Body of pancreas (tissue), 4 donors: Measurements from ENCODE around the gene SUN5. TPM values are rescaled to one million over a fixed set of nuclear protein-coding genes. Genes with fewer than 3 reads are reported as not detected.
"Not testable (repeated sequence)": the region's sequence is repeated elsewhere in the genome, so short reads cannot be mapped to it uniquely, and the experiment has no call there.

Experiments used
- ATAC-seq: fragments of 150-250 bp; one replicate; pipeline ENCODE4 v1.9.1; 2016
- DNase-seq, 4 donors: peaks; one replicate each; pipeline ENCODE4 v3.0.0-alpha.2; 2019
- H3K27ac ChIP-seq, 4 donors: fragments of 200-600 bp; sonication (generic); 1 replicate in 3 of 4; 2 replicates in 1 of 4; pipeline versions ENCODE4 v1.5.1 to v1.6.1; 2016 to 2019; ENCODE audit warnings: mild to moderate bottlenecking in 1 of 4, mixed read lengths in 1 of 4, moderate library complexity in 1 of 4
- H3K27me3 ChIP-seq, 2 donors: fragments of 200-600 bp; sonication (generic); one replicate each; pipeline ENCODE4 v1.6.0; 2016; ENCODE audit warnings: mild to moderate bottlenecking in 1 of 2
- H3K36me3 ChIP-seq, 2 donors: fragments of 200-600 bp; sonication (generic); replicated peaks in 1 of 2; 2 replicates each; pipeline ENCODE4 v1.5.1; 2016; ENCODE audit warnings: low read depth in 2 of 2; ENCODE audit not compliant: insufficient read depth in 1 of 2
- H3K4me1 ChIP-seq: fragments of 200-600 bp; sonication (generic); one replicate; pipeline ENCODE4 v1.6.0; 2016
- H3K4me3 ChIP-seq, 2 donors: fragments of 200-600 bp; sonication (generic); 1 replicate in 1 of 2; 2 replicates in 1 of 2; pipeline ENCODE4 v1.5.1; 2016 to 2019
- H3K9me3 ChIP-seq, 3 donors: fragments of 200-600 bp; sonication (generic); 1 replicate in 2 of 3; 2 replicates in 1 of 3; pipeline ENCODE4 v1.5.1; 2016
- POLR2A ChIP-seq, 3 donors: fragments of 450-650 bp; IDR thresholded peaks; one replicate each; pipeline ENCODE4 v1.6.1; 2016; ENCODE audit warnings: antibody characterized with exemption in 3 of 3, mild to moderate bottlenecking in 2 of 3
- WGBS, 2 donors: methylation state at CpG; one replicate each; pipeline ENCODE4 v1.1.5; 2017; 5-methylcytosine and 5-hydroxymethylcytosine counted together
- intact Hi-C: fragments of 100-400 bp; cut with DNase I; formaldehyde crosslinking; loops from one replicate; pipeline ENCODE4 v1.15.1; 2023
- total RNA-seq, 2 donors: library from RNA; depleted of rRNA; stranded (reverse); fragments of >200 nt; gene quantifications; one replicate each; pipeline ENCODE4 v1.1.0, GENCODE V29; 2016
- TF ChIP-seq, protein P1 (sequence below), 7 experiments: fragments of 450-650 bp in 4 of 7; fragments of 200-600 bp in 3 of 7; sonication (generic) in 3 of 7; IDR thresholded peaks; one replicate each; pipeline ENCODE4 v1.5.1; 2016 to 2019; ENCODE audit warnings: antibody characterized with exemption in 7 of 7

The SUN5 gene
- total RNA-seq, 2 donors from 2014 or later: not detected

DNA sequence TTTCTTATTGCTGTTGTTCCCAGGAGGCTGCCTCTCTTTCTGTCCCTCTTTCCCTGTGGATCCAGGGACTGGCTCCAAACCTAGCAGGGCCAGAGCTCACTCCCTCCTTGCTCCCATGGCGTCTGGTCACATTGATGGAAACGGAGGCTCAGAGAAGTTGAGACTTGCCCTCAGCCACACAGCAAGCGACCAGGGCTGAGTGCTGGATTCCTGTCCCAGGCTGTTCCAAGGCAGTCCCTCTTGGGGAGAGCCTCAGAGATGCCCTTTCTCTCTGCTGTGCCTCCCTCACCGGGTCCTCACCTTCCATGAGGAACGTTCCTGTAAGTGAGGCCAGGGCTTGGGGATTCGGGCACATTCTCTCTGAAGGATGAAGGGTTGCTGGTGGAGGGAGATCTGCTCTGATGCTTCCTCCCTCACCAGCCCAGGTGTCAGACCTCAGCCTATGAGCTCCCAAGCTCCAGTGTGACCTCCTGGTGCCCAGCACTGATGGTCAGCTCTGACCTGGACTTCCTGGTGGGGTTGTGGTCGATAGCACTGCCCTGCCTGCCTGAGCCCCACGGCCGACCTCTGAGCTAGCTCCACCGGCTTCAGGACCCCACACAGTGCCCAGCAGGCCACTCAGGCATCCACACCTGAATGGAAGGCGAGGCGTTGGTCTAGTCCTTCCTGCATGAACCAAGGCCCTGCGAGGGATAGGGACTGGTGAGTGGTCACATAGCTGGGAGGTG lies 26.8 kb downstream of the SUN5 start:
- H3K27me3 ChIP-seq: no peaks in the 10 kb centered on the region
- DNase-seq (no peak), ATAC-seq (no peak)
- H3K4me3 ChIP-seq: no peak overlapping the region
- no peaks in the 10 kb centered on the region for H3K36me3 ChIP-seq
- H3K9me3 ChIP-seq: no peaks in the 10 kb centered on the region
- intact Hi-C loops: no loop called here
- no peak for TF ChIP-seq POLR2A (IDR thresholded peaks at IDR 0.05)
- TF ChIP-seq, protein P1, sequence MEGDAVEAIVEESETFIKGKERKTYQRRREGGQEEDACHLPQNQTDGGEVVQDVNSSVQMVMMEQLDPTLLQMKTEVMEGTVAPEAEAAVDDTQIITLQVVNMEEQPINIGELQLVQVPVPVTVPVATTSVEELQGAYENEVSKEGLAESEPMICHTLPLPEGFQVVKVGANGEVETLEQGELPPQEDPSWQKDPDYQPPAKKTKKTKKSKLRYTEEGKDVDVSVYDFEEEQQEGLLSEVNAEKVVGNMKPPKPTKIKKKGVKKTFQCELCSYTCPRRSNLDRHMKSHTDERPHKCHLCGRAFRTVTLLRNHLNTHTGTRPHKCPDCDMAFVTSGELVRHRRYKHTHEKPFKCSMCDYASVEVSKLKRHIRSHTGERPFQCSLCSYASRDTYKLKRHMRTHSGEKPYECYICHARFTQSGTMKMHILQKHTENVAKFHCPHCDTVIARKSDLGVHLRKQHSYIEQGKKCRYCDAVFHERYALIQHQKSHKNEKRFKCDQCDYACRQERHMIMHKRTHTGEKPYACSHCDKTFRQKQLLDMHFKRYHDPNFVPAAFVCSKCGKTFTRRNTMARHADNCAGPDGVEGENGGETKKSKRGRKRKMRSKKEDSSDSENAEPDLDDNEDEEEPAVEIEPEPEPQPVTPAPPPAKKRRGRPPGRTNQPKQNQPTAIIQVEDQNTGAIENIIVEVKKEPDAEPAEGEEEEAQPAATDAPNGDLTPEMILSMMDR (IDR thresholded peaks at IDR 0.05): no peak
- WGBS, 2 donors: 52 to 68% methylated on average over 6 to 13 of the region's 13 CpGs
- no peaks in the 10 kb centered on the region for H3K4me1 ChIP-seq
- H3K27ac ChIP-seq: no peak overlapping the region

DNA sequence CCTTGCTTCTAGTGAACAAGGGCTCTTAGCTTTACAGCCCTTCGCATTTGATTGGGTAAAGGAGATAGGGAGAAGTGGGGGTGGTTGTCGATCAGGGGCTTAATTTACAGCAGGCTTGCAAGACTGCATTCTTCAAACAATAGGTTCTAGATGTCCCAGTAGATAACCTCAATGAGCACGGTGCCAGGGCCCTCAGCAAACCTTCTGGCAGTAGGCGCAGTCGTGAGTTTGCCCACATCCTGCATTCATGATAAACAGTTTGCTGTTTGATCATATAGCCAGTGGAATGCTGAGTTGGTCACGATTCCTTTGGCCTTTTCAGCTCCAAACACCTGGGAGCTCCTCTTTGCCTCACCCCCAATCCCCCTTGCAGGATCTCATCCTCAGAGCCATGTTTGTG lies 27.5 kb downstream of the SUN5 start:
- no peaks in the 10 kb centered on the region for H3K27me3 ChIP-seq
- DNase-seq: no peak
- intact Hi-C loops: no loop called here
- no peak overlapping the region for H3K4me3 ChIP-seq
- no peak for ATAC-seq
- H3K27ac ChIP-seq: no peak overlapping the region
- H3K9me3 ChIP-seq: no peaks in the 10 kb centered on the region
- no peaks in the 10 kb centered on the region for H3K36me3 ChIP-seq
- TF ChIP-seq POLR2A (IDR thresholded peaks at IDR 0.05): no peak
- TF ChIP-seq, protein P1 (IDR thresholded peaks at IDR 0.05): no peak
- WGBS, 2 donors: 69 to 87% methylated on average over 6 of the region's 6 CpGs
- no peaks in the 10 kb centered on the region for H3K4me1 ChIP-seq

DNA sequence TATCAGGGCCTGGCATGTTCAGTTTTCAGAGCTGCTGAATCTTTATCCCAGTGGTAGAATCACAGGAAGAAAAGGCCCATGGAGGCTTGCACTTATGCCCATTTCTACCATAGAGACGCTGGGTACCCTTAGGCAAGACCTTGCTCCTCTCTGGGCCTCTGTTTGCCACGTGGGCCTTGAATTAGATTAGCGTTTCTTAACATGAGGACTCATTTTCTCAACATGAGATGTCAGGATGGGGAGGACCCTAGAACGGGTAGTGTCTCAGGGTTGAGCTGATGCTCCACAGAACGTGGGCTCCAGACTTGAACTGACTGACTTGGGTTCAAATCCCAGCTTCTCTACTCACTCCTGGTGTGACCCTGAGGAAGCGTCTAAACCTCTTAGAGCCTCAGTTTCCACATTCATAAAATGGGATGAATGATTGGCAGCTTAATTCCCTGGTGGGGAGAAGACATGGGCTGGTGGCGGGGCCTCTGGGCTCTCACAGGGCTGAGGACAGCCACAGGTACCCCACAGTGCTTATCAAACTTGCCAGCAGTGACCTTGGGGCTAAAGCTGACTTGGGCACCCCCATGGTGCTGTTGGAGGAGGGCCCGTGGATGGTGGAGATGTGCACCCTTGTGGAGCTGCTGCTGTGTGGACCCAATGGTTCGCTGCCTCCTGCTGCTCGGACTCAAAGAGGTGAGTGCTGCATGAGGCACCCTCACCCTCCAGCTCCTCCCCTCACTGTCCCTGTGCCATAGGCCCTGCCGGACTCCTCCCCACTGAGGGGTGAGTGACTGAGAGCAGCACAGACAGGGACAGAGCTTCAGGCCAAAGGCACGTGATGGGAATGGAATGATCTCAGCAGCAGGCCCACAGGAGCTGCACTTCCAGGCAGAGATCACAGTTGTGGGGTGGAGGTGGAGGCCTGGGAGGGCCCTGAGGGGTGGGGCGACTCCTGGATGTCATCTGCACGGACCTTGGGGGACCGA lies 28.2 kb downstream of the SUN5 start:
- Histone ChIP-seq H3K36me3 (no peaks in the 10 kb centered on the region), H3K9me3 (no peaks in the 10 kb centered on the region), H3K27ac (no peak overlapping the region), H3K27me3 (no peaks in the 10 kb centered on the region), H3K4me1 (no peaks in the 10 kb centered on the region), H3K4me3 (no peak overlapping the region)
- no peak for DNase-seq
- TF ChIP-seq POLR2A (IDR thresholded peaks at IDR 0.05): no peak
- TF ChIP-seq, protein P1 (IDR thresholded peaks at IDR 0.05): no peak
- WGBS, 2 donors: 77 to 80% methylated on average over 10 to 15 of the region's 15 CpGs
- ATAC-seq: no peak
- intact Hi-C loops: no loop called here

DNA sequence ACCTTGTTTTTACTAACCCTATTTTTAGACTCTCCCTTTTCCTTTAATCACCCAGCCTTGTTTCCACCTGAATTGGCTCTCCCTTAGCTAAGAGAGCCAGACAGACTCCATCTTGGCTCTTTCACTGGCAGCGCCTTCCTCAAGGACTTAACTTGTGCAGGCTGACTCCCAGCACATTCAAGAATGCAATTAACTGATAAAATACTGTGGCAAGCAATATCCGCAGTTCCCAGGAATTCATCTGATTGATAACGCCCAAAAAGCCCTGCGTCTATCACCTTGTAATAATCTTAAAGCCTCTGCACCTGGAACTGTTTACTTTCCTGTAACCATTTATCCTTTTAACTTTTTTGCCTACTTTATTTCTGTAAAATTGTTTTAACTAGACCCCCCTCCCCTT lies 29.1 kb downstream of the SUN5 start:
- H3K27me3 ChIP-seq, DNase-seq, H3K4me1 ChIP-seq, H3K36me3 ChIP-seq, ATAC-seq, H3K27ac ChIP-seq, H3K4me3 ChIP-seq, H3K9me3 ChIP-seq, intact Hi-C loops: not testable (repeated sequence)
- 22 to 26% methylated on average over 4 of the region's 4 CpGs for WGBS, 2 donors

DNA sequence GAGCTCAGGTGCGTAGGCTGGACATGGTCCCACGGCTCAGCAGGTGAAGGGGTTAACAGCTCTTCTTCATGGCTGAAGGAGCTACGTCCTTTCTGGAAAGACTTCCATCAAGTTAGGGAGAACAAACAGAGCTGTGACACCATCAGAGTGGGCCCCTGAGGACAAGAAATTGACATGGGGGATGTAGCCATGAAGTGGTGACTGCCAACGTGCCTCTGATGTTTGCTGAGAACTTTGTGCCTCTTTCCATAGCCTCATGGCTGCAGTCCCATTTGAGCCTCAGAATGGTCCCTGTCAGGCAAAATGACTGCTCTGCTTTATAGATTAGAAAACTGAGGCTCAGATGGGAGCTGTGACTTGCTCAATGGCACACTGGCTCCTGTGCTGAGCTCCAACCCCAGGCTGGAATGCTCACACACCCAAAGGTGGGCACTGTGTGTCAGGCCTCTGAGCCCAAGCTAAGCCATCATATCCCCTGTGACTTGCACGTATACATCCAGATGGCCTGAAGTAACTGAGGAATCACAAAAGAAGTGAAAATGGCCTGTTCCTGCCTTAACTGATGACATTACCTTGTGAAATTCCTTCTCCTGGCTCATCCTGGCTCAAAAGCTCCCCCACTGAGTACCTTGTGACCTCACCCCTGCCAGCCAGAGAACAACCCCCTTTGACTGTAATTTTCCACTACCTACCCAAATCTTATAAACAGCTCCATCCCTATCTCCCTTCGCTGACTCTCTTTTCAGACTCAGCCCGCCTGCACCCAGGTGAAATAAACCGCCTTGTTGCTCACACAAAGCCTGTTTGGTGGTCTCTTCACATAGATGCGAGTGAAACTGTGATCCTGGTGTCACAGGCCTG lies 29.8 kb downstream of the SUN5 start:
- H3K9me3 ChIP-seq, H3K4me1 ChIP-seq, H3K36me3 ChIP-seq, H3K27me3 ChIP-seq, ATAC-seq, DNase-seq, intact Hi-C loops, H3K27ac ChIP-seq, H3K4me3 ChIP-seq: not testable (repeated sequence)
- 78 to 82% methylated on average over 8 to 9 of the region's 9 CpGs for WGBS, 2 donors
